Smooth muscle cell (in vitro differentiated cells): ENCODE results near the gene SLC5A8. TPM values are rescaled to one million over a fixed set of nuclear protein-coding genes. Genes with fewer than 3 reads are reported as not detected.

ENCODE experiments used
- DNase-seq: peaks from one replicate; lab custom pipeline; 2025; ENCODE audit not compliant: unreplicated experiment; lab: John Stamatoyannopoulos, UW
- H2AFZ ChIP-seq: fragments of 200-600 bp; sonication (generic); 2 replicates; pipeline ENCODE4 v1.6.0; 2016; ENCODE audit warnings: antibody characterized with exemption, low read depth, mild to moderate bottlenecking
- H3F3A ChIP-seq: fragments of 200-600 bp; sonication (generic); 2 replicates; pipeline ENCODE4 v1.6.0; 2017; ENCODE audit warnings: antibody characterized with exemption, low read depth
- H3K27ac ChIP-seq: fragments of 200-600 bp; sonication (generic); 2 replicates; pipeline ENCODE4 v1.5.1; 2016; ENCODE audit warnings: low read depth, mild to moderate bottlenecking
- H3K27me3 ChIP-seq: fragments of 200-600 bp; sonication (generic); 2 replicates; pipeline ENCODE4 v1.6.1; 2016; ENCODE audit warnings: low read depth, mild to moderate bottlenecking
- H3K36me3 ChIP-seq: fragments of 200-600 bp; sonication (generic); 2 replicates; pipeline ENCODE4 v1.5.1; 2016; ENCODE audit warnings: low read depth
- H3K4me1 ChIP-seq: fragments of 200-600 bp; sonication (generic); 2 replicates; pipeline ENCODE4 v1.5.1; 2016; ENCODE audit warnings: low read depth
- H3K4me2 ChIP-seq: fragments of 200-600 bp; sonication (generic); 2 replicates; pipeline ENCODE4 v1.6.0; 2016; ENCODE audit warnings: mild to moderate bottlenecking
- H3K4me3 ChIP-seq: fragments of 200-600 bp; sonication (generic); 2 replicates; pipeline ENCODE4 v1.5.1; 2016; ENCODE audit warnings: mild to moderate bottlenecking
- H3K79me2 ChIP-seq: fragments of 200-600 bp; sonication (generic); 2 replicates; pipeline ENCODE4 v1.6.0; 2016; ENCODE audit warnings: low read depth, mild to moderate bottlenecking
- H3K9ac ChIP-seq: fragments of 200-600 bp; sonication (generic); 2 replicates; pipeline ENCODE4 v1.6.0; 2016; ENCODE audit warnings: low read depth
- H3K9me3 ChIP-seq: fragments of 200-600 bp; sonication (generic); replicated peaks from 2 replicates; pipeline ENCODE4 v1.5.1; 2016; ENCODE audit warnings: low read depth
- H4K20me1 ChIP-seq: fragments of 200-600 bp; sonication (generic); 2 replicates; pipeline ENCODE4 v1.6.0; 2016; ENCODE audit warnings: low read depth
- CTCF ChIP-seq: fragments of 200-600 bp; sonication (generic); IDR thresholded peaks from 2 replicates; pipeline ENCODE4 v1.5.1; 2017; ENCODE audit warnings: borderline replicate concordance, mild to moderate bottlenecking, antibody characterized with exemption; ENCODE audit not compliant: insufficient read depth, poor library complexity, severe bottlenecking
- WGBS: methylation state at CpG from one replicate; pipeline ENCODE4 v1.1.7; 2016; ENCODE audit warnings: low lambda C conversion rate; 5-methylcytosine and 5-hydroxymethylcytosine counted together
- polyA plus RNA-seq: library from polyadenylated mRNA; unstranded; fragments of >200 nt; fragmentation: Nextera tagmentation; extraction: Ambion mirVana; gene quantifications from 2 replicates; pipeline ENCODE4 v1.2.1, GENCODE V29; 2016
- total RNA-seq: library from RNA; depleted of rRNA; stranded (reverse); fragments of >200 nt; gene quantifications from 2 replicates; pipeline ENCODE4 v1.2.3, GENCODE V29; 2014

SLC5A8 gene
- total RNA-seq (not detected in 2 replicates), polyA plus RNA-seq (not detected in 2 replicates)

- Histone ChIP-seq H3K9ac (no peak within 1 kb of the TSS), H2AFZ (no peak within 1 kb of the TSS), H3K79me2 (no peaks in the 10 kb centered on the region), H3K27ac (no peak within 1 kb of the TSS), H3F3A (no peaks in the 10 kb centered on the region), H3K4me1 (no peaks in the 10 kb centered on the region), H4K20me1 (no peaks in the 10 kb centered on the region), H3K36me3 (no peaks in the 10 kb centered on the region), H3K9me3 (no peaks in the 10 kb centered on the region), H3K4me2 (peak within 1 kb of the TSS; percentile 51), H3K4me3 (no peak within 1 kb of the TSS), H3K27me3 (peaks cover 62% of the 10 kb centered on the region)
- no peak for TF ChIP-seq CTCF
- no peak for DNase-seq
- WGBS: 16% methylated on average over 78 of the region's 80 CpGs
Observed at GRCh38 chr12:101209319-101210302, at the start of gene SLC5A8. SLC5A8 (minus strand) TSS chr12:101210238; CDS start chr12:101209848, 390 bp downstream.

GRCh38 chr12:101257357-101257756 lies 47.3 kb upstream of the SLC5A8 start:
- no peak for TF ChIP-seq CTCF
- H3K27me3 ChIP-seq: no peaks in the 10 kb centered on the region

GRCh38 chr12:101256266-101256665 lies 46.2 kb upstream of the SLC5A8 start:
- Histone ChIP-seq H3K4me3 (no peak overlapping the region), H3K79me2 (no peaks in the 10 kb centered on the region), H3F3A (no peaks in the 10 kb centered on the region), H3K9ac (no peak overlapping the region), H3K36me3 (no peaks in the 10 kb centered on the region), H3K27me3 (no peaks in the 10 kb centered on the region), H4K20me1 (no peaks in the 10 kb centered on the region), H2AFZ (no peak overlapping the region), H3K9me3 (no peaks in the 10 kb centered on the region), H3K4me1 (no peaks in the 10 kb centered on the region), H3K27ac (no peak overlapping the region), H3K4me2 (no peak overlapping the region)
- DNase-seq: no peak
- TF ChIP-seq CTCF: no peak
- 69% methylated on average over 4 of the region's 4 CpGs for WGBS

More at GRCh38 chr12:101257357-101257756, 47.3 kb upstream of the SLC5A8 start:
- no peaks in the 10 kb centered on the region for H4K20me1 ChIP-seq
- no peaks in the 10 kb centered on the region for H3K9me3 ChIP-seq
- H3K27ac ChIP-seq: no peak overlapping the region
- no peak overlapping the region for H3K4me2 ChIP-seq
- H2AFZ ChIP-seq: no peak overlapping the region
- no peaks in the 10 kb centered on the region for H3K4me1 ChIP-seq
- DNase-seq: no peak
- H3K36me3 ChIP-seq: no peaks in the 10 kb centered on the region
- H3F3A ChIP-seq: no peaks in the 10 kb centered on the region
- no peak overlapping the region for H3K9ac ChIP-seq
- WGBS: 80% methylated on average over 4 of the region's 4 CpGs
- no peaks in the 10 kb centered on the region for H3K79me2 ChIP-seq
- H3K4me3 ChIP-seq: no peak overlapping the region

GRCh38 chr12:101243616-101244015 lies 33.6 kb upstream of the SLC5A8 start:
- no peak for DNase-seq
- no peaks in the 10 kb centered on the region for H3K79me2 ChIP-seq
- no peak overlapping the region for H3K9ac ChIP-seq
- no peaks in the 10 kb centered on the region for H3K9me3 ChIP-seq
- H3K36me3 ChIP-seq: no peaks in the 10 kb centered on the region
- no peak overlapping the region for H2AFZ ChIP-seq
- H3K4me2 ChIP-seq: no peak overlapping the region
- H4K20me1 ChIP-seq: no peaks in the 10 kb centered on the region
- no peaks in the 10 kb centered on the region for H3F3A ChIP-seq
- no peaks in the 10 kb centered on the region for H3K27me3 ChIP-seq
- no peak for TF ChIP-seq CTCF
- 93% methylated on average over 2 of the region's 2 CpGs for WGBS
- no peak overlapping the region for H3K27ac ChIP-seq
- no peak overlapping the region for H3K4me3 ChIP-seq
- H3K4me1 ChIP-seq: no peaks in the 10 kb centered on the region
